Cardiac muscle cell (in vitro differentiated cells and primary cell): Measurements from ENCODE around the gene TATDN3. TPM values are rescaled to one million over a fixed set of nuclear protein-coding genes. Genes with fewer than 3 reads are reported as not detected.
A peak's percentile ranks its signal among the peaks of the same experiment; 100 is the strongest.

Source experiments
- DNase-seq, 2 donors: peaks; one replicate each; pipeline versions ENCODE4 v3.0.0 to v3.0.0-alpha.2; 2010 to 2017; ENCODE audit warnings: low read depth in 1 of 2, low spot score in 1 of 2
- H3K27ac ChIP-seq: fragments of 200-600 bp; sonication (generic); 2 replicates; pipeline ENCODE4 v1.5.1; 2016
- H3K27me3 ChIP-seq: fragments of 200-600 bp; sonication (generic); 2 replicates; pipeline ENCODE4 v1.6.0; 2016; ENCODE audit warnings: control low read depth
- H3K36me3 ChIP-seq: fragments of 200-600 bp; sonication (generic); 2 replicates; pipeline ENCODE4 v1.5.1; 2016; ENCODE audit warnings: control low read depth
- H3K4me1 ChIP-seq: fragments of 200-600 bp; sonication (generic); 2 replicates; pipeline ENCODE4 v1.8.1; 2017; ENCODE audit warnings: low read depth, mild to moderate bottlenecking, mixed run types
- H3K4me3 ChIP-seq: fragments of 200-600 bp; sonication (generic); 2 replicates; pipeline ENCODE4 v1.5.1; 2016; ENCODE audit warnings: mild to moderate bottlenecking
- H3K9me3 ChIP-seq: fragments of 200-600 bp; sonication (generic); 2 replicates; pipeline ENCODE4 v1.5.1; 2017; ENCODE audit warnings: low read depth, mild to moderate bottlenecking, control low read depth
- polyA plus RNA-seq: library from polyadenylated mRNA; unstranded; fragments of >200 nt; fragmentation: Nextera tagmentation; extraction: Ambion mirVana; gene quantifications from 2 replicates; pipeline ENCODE4 v1.2.1, GENCODE V29; 2016
- total RNA-seq: library from RNA; depleted of rRNA; stranded (reverse); fragments of >200 nt; gene quantifications from 2 replicates; pipeline ENCODE4 v1.2.3, GENCODE V29; 2016
- TF ChIP-seq, protein P1 (sequence below): IDR thresholded peaks from 2 replicates; pipeline ENCODE4 v1.5.1; 2012; ENCODE audit warnings: low read depth, mild to moderate bottlenecking, low read length

The TATDN3 gene
- total and polyA plus RNA-seq, 2 experiments from 2014 or later, result 18.5 to 26.4 TPM

DNA sequence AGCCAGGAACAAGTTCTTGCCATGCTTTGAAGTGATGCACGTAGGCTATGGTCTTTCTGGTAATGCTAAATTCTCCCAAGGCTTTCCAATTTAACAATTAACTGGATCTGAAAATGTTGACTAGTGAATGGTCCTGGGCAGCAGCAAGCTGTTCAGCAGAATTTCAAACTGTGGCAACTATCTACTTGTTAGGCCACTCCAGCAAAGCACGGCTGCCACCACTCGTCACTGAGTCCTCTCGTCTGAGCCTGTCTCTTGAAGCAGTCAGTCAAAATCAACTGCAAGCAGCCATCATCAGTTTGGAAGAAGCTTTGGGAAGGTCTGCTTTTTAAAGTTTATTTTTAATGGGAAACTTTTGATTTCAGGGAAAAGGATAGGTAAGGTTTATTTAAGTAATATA is 72.5 kb downstream of the TATDN3 start:
- TF ChIP-seq, protein P1, sequence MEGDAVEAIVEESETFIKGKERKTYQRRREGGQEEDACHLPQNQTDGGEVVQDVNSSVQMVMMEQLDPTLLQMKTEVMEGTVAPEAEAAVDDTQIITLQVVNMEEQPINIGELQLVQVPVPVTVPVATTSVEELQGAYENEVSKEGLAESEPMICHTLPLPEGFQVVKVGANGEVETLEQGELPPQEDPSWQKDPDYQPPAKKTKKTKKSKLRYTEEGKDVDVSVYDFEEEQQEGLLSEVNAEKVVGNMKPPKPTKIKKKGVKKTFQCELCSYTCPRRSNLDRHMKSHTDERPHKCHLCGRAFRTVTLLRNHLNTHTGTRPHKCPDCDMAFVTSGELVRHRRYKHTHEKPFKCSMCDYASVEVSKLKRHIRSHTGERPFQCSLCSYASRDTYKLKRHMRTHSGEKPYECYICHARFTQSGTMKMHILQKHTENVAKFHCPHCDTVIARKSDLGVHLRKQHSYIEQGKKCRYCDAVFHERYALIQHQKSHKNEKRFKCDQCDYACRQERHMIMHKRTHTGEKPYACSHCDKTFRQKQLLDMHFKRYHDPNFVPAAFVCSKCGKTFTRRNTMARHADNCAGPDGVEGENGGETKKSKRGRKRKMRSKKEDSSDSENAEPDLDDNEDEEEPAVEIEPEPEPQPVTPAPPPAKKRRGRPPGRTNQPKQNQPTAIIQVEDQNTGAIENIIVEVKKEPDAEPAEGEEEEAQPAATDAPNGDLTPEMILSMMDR, result no peak
- peak in 1 of 2 donors; percentile 30 for DNase-seq
- Histone ChIP-seq H3K27ac (peak overlapping the region; percentile 24), H3K36me3 (peaks cover 3% of the 10 kb centered on the region), H3K27me3 (no peaks in the 10 kb centered on the region), H3K4me3 (no peak overlapping the region), H3K4me1 (peaks cover 24% of the 10 kb centered on the region), H3K9me3 (no peaks in the 10 kb centered on the region)

Other genes with a start within 250 kb of the TATDN3 start
- 5.4 and 14.2 TPM in 2 replicates for gene ATF3, start 183.1 kb upstream of the TATDN3 start, total RNA-seq
- gene ATF3, start 183.1 kb upstream of the TATDN3 start, polyA plus RNA-seq, result 8.2 and 9.9 TPM in 2 replicates
- 1.6 and 1.8 TPM in 2 replicates for gene BATF3, start 92.1 kb upstream of the TATDN3 start, total RNA-seq
- 1.7 and 1.8 TPM in 2 replicates for gene BATF3, start 92.1 kb upstream of the TATDN3 start, polyA plus RNA-seq
- gene NSL1, start 117 bp upstream of the TATDN3 start, total RNA-seq, result 41.4 and 81.0 TPM in 2 replicates
- 34.9 and 44.8 TPM in 2 replicates for gene NSL1, start 117 bp upstream of the TATDN3 start, polyA plus RNA-seq
- gene SPATA45, start 55.8 kb downstream of the TATDN3 start, total RNA-seq, result 2.9 TPM in 1 of 2 replicates, not detected in the other
- 0.52 TPM in 1 of 2 replicates, not detected in the other for gene SPATA45, start 55.8 kb downstream of the TATDN3 start, polyA plus RNA-seq
- gene FLVCR1, start 66.4 kb downstream of the TATDN3 start, total RNA-seq, result 9.8 and 11.7 TPM in 2 replicates
- gene FLVCR1, start 66.4 kb downstream of the TATDN3 start, polyA plus RNA-seq, result 7.8 and 13.6 TPM in 2 replicates
- 3.4 and 5.9 TPM in 2 replicates for gene VASH2, start 158.6 kb downstream of the TATDN3 start, total RNA-seq
- 2.8 and 5.8 TPM in 2 replicates for gene VASH2, start 158.6 kb downstream of the TATDN3 start, polyA plus RNA-seq
- gene ANGEL2, start 224.0 kb downstream of the TATDN3 start, total RNA-seq, result 36.0 and 41.2 TPM in 2 replicates
- 25.1 and 37.5 TPM in 2 replicates for gene ANGEL2, start 224.0 kb downstream of the TATDN3 start, polyA plus RNA-seq